WTC11 (cell line): ENCODE results near the gene PALD1. TPM values are rescaled to one million over a fixed set of nuclear protein-coding genes. Genes with fewer than 3 reads are reported as not detected.
A peak's percentile ranks its signal among the peaks of the same experiment; 100 is the strongest.

Source experiments
- ATAC-seq: fragments of 200-7000 bp; cut with Tn5 transposase; 2 replicates; pipeline ENCODE4 v1.10.0; 2021; ENCODE audit warnings: mild to moderate bottlenecking, moderate library complexity
- CTCF ChIA-PET: fragments of 300-600 bp; sonication (Branson Sonifier 250); formaldehyde crosslinking; loops from one replicate; lab custom pipeline; 2021; ENCODE audit warnings: antibody characterized with exemption; lab: Charles Lee
- POLR2A ChIA-PET: fragments of 350-600 bp; sonication (Branson Sonifier 250); formaldehyde crosslinking; loops from one replicate; lab custom pipeline; 2021; ENCODE audit warnings: antibody characterized with exemption; lab: Charles Lee
- DNase-seq: peaks from one replicate; pipeline ENCODE4 v3.0.0; 2021; ENCODE audit warnings: low spot score
- H3K27ac Mint-ChIP-seq: 2 replicates; pipeline ENCODE4 v1.8.0; 2021; ENCODE audit warnings: mixed read lengths
- H3K27me3 Mint-ChIP-seq: 2 replicates; pipeline ENCODE4 v1.8.0; 2021; ENCODE audit warnings: low read depth, mild to moderate bottlenecking, moderate library complexity, mixed read lengths
- H3K36me3 Mint-ChIP-seq: 2 replicates; pipeline ENCODE4 v1.8.0; 2021; ENCODE audit warnings: mixed read lengths
- H3K4me1 Mint-ChIP-seq: 2 replicates; pipeline ENCODE4 v1.8.0; 2022; ENCODE audit warnings: mixed read lengths
- H3K4me3 Mint-ChIP-seq: 2 replicates; pipeline ENCODE4 v1.8.0; 2021; ENCODE audit warnings: mild to moderate bottlenecking, moderate library complexity, mixed read lengths
- H3K9me3 Mint-ChIP-seq: 2 replicates; pipeline ENCODE4 v1.8.0; 2021; ENCODE audit warnings: mixed read lengths
- ATF3 ChIP-seq: sonication (generic); formaldehyde crosslinking; conservative IDR thresholded peaks from 2 replicates; pipeline ENCODE4 v1.8.1; 2022; ENCODE audit warnings: mild to moderate bottlenecking, missing genetic modification reagents
- CBFB ChIP-seq: sonication (generic); formaldehyde crosslinking; IDR thresholded peaks from 2 replicates; pipeline ENCODE4 v1.8.1; 2022; ENCODE audit warnings: mild to moderate bottlenecking, low read depth, missing genetic modification reagents
- CREB1 ChIP-seq: sonication (generic); formaldehyde crosslinking; IDR thresholded peaks from 2 replicates; pipeline ENCODE4 v1.8.0; 2023; ENCODE audit warnings: mild to moderate bottlenecking, missing genetic modification reagents
- CREM ChIP-seq: sonication (generic); formaldehyde crosslinking; IDR thresholded peaks from 2 replicates; pipeline ENCODE4 v1.8.1; 2022; ENCODE audit warnings: mild to moderate bottlenecking, missing genetic modification reagents, moderate library complexity
- E2F4 ChIP-seq: sonication (generic); formaldehyde crosslinking; IDR thresholded peaks from 2 replicates; pipeline ENCODE4 v1.8.1; 2022; ENCODE audit warnings: low read depth, mild to moderate bottlenecking, moderate library complexity, missing genetic modification reagents, borderline replicate concordance
- FOXJ3 ChIP-seq: sonication (generic); formaldehyde crosslinking; IDR thresholded peaks from 2 replicates; pipeline ENCODE4 v1.9.0; 2021; ENCODE audit warnings: missing genetic modification reagents, mild to moderate bottlenecking, borderline replicate concordance
- FOXK1 ChIP-seq: sonication (generic); formaldehyde crosslinking; IDR thresholded peaks from 2 replicates; pipeline ENCODE4 v1.8.0; 2022; ENCODE audit warnings: mild to moderate bottlenecking, moderate library complexity, missing genetic modification reagents
- MYBL2 ChIP-seq: sonication (generic); formaldehyde crosslinking; IDR thresholded peaks from 2 replicates; pipeline ENCODE4 v1.8.1; 2023; ENCODE audit warnings: mild to moderate bottlenecking, moderate library complexity, missing genetic modification reagents
- RORB ChIP-seq: fragments of 250-450 bp; sonication (Bioruptor Pico); IDR thresholded peaks from 2 replicates; pipeline ENCODE4 v1.9.0; 2021; ENCODE audit warnings: mild to moderate bottlenecking
- TEAD4 ChIP-seq: sonication (generic); formaldehyde crosslinking; IDR thresholded peaks from 2 replicates; pipeline ENCODE4 v1.8.0; 2022; ENCODE audit warnings: mild to moderate bottlenecking, missing genetic modification reagents
- USF1 ChIP-seq: sonication (generic); formaldehyde crosslinking; IDR thresholded peaks from 2 replicates; pipeline ENCODE4 v1.8.0; 2022; ENCODE audit warnings: mild to moderate bottlenecking, missing genetic modification reagents
- USF2 ChIP-seq: sonication (generic); formaldehyde crosslinking; IDR thresholded peaks from 2 replicates; pipeline ENCODE4 v1.8.1; 2023; ENCODE audit warnings: mild to moderate bottlenecking, missing genetic modification reagents, moderate library complexity
- ZBTB43 ChIP-seq: sonication (generic); formaldehyde crosslinking; IDR thresholded peaks from 2 replicates; pipeline ENCODE4 v1.8.1; 2023; ENCODE audit warnings: mild to moderate bottlenecking, missing genetic modification reagents
- ZNF232 ChIP-seq: sonication (generic); formaldehyde crosslinking; IDR thresholded peaks from 2 replicates; pipeline ENCODE4 v1.8.0; 2022; ENCODE audit warnings: mild to moderate bottlenecking, missing genetic modification reagents
- ZNF263 ChIP-seq: sonication (generic); formaldehyde crosslinking; IDR thresholded peaks from 2 replicates; pipeline ENCODE4 v1.8.1; 2022; ENCODE audit warnings: low read depth, mild to moderate bottlenecking, moderate library complexity, missing genetic modification reagents
- ZNF416 ChIP-seq: fragments of 250-450 bp; sonication (Bioruptor Pico); IDR thresholded peaks from 2 replicates; pipeline ENCODE4 v1.9.0; 2021; ENCODE audit warnings: mild to moderate bottlenecking, inconsistent platforms
- ZNF671 ChIP-seq: fragments of 250-450 bp; sonication (Bioruptor Pico); IDR thresholded peaks from 2 replicates; pipeline ENCODE4 v1.8.0; 2021; ENCODE audit warnings: mild to moderate bottlenecking
- total RNA-seq: library from RNA; stranded (reverse); gene quantifications from 3 replicates; pipeline ENCODE4 v1.2.3, GENCODE V29; 2021
- TF ChIP-seq, protein P1 (sequence below): sonication (generic); formaldehyde crosslinking; IDR thresholded peaks from 2 replicates; pipeline ENCODE4 v1.8.1; 2022; ENCODE audit warnings: low read depth, missing genetic modification reagents, borderline replicate concordance
- TF ChIP-seq, protein P2 (sequence below): fragments of 250-450 bp; sonication (Bioruptor Pico); IDR thresholded peaks from 2 replicates; pipeline ENCODE4 v1.8.0; 2021; ENCODE audit warnings: mild to moderate bottlenecking

The PALD1 gene
- total RNA-seq, 1 experiment from 2014 or later = 43.6 TPM

DNA sequence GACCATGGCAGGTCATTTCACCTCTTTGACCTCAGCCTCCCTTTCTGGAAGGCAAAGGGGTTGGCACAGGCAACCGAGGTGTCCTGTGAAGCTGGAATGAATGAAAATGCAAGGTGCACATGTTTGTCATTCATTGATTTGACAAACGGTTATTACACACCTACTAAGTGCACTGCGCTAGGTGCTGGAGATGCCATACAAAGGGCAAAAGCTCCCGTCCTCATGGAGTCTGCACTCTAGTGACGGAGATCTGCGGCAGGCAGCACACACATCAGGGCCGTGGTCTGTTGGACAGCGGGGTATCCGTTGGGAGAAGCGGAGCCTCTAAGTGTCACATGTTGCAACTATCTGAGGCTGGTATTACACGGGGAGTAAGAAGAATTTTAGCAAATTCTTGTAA lies 79.7 kb downstream of the PALD1 start:
- ATAC-seq (no peak), DNase-seq (peak; percentile 8)
- CTCF ChIA-PET = interaction anchor here (0.8 to 2.6 kb wide), 25 partner anchors 9 to 307 kb away, joined by 3 to 28 read pairs (median 5); partner anchors contain the start of gene PRF1
- Mint-ChIP-seq H3K36me3 (peaks cover 3% of the 10 kb centered on the region), H3K27ac (peak overlapping the region; percentile 60; the same call in 1 of the 2 replicates), H3K4me3 (no peak overlapping the region), H3K27me3 (no peaks in the 10 kb centered on the region), H3K4me1 (peaks cover 21% of the 10 kb centered on the region), H3K9me3 (no peaks in the 10 kb centered on the region)
- no peak for TF ChIP-seq USF2 (CRISPR knock-in tag)
- TF ChIP-seq FOXJ3 (CRISPR knock-in tag) = no peak
- TF ChIP-seq ZNF416 (CRISPR knock-in tag) = no peak
- TF ChIP-seq ATF3 (CRISPR knock-in tag) = no peak
- TF ChIP-seq TEAD4 = no peak
- no peak for TF ChIP-seq ZNF232 (CRISPR knock-in tag)
- TF ChIP-seq CREM (CRISPR knock-in tag) = no peak
- no peak for TF ChIP-seq MYBL2 (CRISPR knock-in tag)
- no peak for TF ChIP-seq USF1 (CRISPR knock-in tag)
- TF ChIP-seq, protein P1, sequence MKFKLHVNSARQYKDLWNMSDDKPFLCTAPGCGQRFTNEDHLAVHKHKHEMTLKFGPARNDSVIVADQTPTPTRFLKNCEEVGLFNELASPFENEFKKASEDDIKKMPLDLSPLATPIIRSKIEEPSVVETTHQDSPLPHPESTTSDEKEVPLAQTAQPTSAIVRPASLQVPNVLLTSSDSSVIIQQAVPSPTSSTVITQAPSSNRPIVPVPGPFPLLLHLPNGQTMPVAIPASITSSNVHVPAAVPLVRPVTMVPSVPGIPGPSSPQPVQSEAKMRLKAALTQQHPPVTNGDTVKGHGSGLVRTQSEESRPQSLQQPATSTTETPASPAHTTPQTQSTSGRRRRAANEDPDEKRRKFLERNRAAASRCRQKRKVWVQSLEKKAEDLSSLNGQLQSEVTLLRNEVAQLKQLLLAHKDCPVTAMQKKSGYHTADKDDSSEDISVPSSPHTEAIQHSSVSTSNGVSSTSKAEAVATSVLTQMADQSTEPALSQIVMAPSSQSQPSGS (CRISPR knock-in tag) = no peak
- TF ChIP-seq CBFB (CRISPR knock-in tag) = no peak
- no peak for TF ChIP-seq FOXK1 (CRISPR knock-in tag)
- no peak for TF ChIP-seq ZBTB43
- no peak for TF ChIP-seq ZNF263 (CRISPR knock-in tag)
- TF ChIP-seq E2F4 (CRISPR knock-in tag) = no peak
- TF ChIP-seq CREB1 = no peak
- TF ChIP-seq ZNF671 (CRISPR knock-in tag) = no peak
- TF ChIP-seq, protein P2, sequence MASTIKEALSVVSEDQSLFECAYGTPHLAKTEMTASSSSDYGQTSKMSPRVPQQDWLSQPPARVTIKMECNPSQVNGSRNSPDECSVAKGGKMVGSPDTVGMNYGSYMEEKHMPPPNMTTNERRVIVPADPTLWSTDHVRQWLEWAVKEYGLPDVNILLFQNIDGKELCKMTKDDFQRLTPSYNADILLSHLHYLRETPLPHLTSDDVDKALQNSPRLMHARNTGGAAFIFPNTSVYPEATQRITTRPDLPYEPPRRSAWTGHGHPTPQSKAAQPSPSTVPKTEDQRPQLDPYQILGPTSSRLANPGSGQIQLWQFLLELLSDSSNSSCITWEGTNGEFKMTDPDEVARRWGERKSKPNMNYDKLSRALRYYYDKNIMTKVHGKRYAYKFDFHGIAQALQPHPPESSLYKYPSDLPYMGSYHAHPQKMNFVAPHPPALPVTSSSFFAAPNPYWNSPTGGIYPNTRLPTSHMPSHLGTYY (CRISPR knock-in tag) = no peak
- no peak for TF ChIP-seq RORB (CRISPR knock-in tag)
- POLR2A ChIA-PET = interaction anchor here (0.6 kb wide), 1 partner anchor 9 kb away, joined by 3 read pairs; no protein-coding TSS in a partner anchor
